Vagina (tissue), 2 donors: ENCODE results near the gene POLR1B. TPM values are rescaled to one million over a fixed set of nuclear protein-coding genes. Genes with fewer than 3 reads are reported as not detected.

Experiments
- DNase-seq, 2 donors: peaks; one replicate each; pipeline ENCODE4 v3.0.0-alpha.2; 2017; ENCODE audit errors: extremely low spot score in 2 of 2
- H3K27ac ChIP-seq: fragments of 200-600 bp; sonication (generic); one replicate; pipeline ENCODE4 v1.5.1; 2019
- H3K27me3 ChIP-seq: fragments of 200-600 bp; sonication (generic); one replicate; pipeline ENCODE4 v1.5.1; 2019
- H3K36me3 ChIP-seq, 2 donors: fragments of 200-600 bp; sonication (generic); one replicate each; pipeline ENCODE4 v1.5.1; 2017 to 2019
- H3K4me1 ChIP-seq: fragments of 200-600 bp; sonication (generic); one replicate; pipeline ENCODE4 v1.5.1; 2019
- H3K4me3 ChIP-seq, 2 donors: fragments of 200-600 bp; sonication (generic); 1 replicate in 1 of 2; 2 replicates in 1 of 2; pipeline ENCODE4 v1.5.1; 2016 to 2019
- H3K9me3 ChIP-seq: fragments of 200-600 bp; sonication (generic); one replicate; pipeline ENCODE4 v1.5.1; 2019
- CTCF ChIP-seq, 3 experiments: fragments of 450-650 bp in 2 of 3; fragments of 200-600 bp in 1 of 3; sonication (generic) in 1 of 3; IDR thresholded peaks; one replicate each; pipeline ENCODE4 v1.5.1; 2017 to 2019; ENCODE audit warnings: antibody characterized with exemption in 3 of 3, mild to moderate bottlenecking in 2 of 3, moderate library complexity in 2 of 3
- POLR2A ChIP-seq, 2 donors: fragments of 450-650 bp; IDR thresholded peaks; one replicate each; pipeline ENCODE4 v1.6.1; 2017; ENCODE audit warnings: antibody characterized with exemption in 2 of 2, mild to moderate bottlenecking in 2 of 2, moderate library complexity in 2 of 2
- POLR2AphosphoS5 ChIP-seq, 2 donors: sonication (generic); formaldehyde crosslinking; IDR thresholded peaks; one replicate each; pipeline ENCODE4 v1.9.0; 2017; ENCODE audit warnings: antibody characterized with exemption in 2 of 2, mild to moderate bottlenecking in 2 of 2, low read depth in 1 of 2; ENCODE audit not compliant: insufficient read depth in 1 of 2
- intact Hi-C: fragments of 100-400 bp; cut with DNase I; formaldehyde crosslinking; loops from one replicate; pipeline ENCODE4 v1.15.1; 2023
- total RNA-seq: library from RNA; depleted of rRNA; stranded (reverse); fragments of >200 nt; gene quantifications from one replicate; pipeline ENCODE4 v1.2.3, GENCODE V29; 2016

Gene POLR1B
- total RNA-seq, 1 donor from 2014 or later: 13.3 TPM

- no peaks in the 10 kb centered on the region for H3K9me3 ChIP-seq
- peaks cover 0 to 4% of the 10 kb centered on the region in 2 donors for H3K36me3 ChIP-seq
- TF ChIP-seq POLR2AphosphoS5 (IDR thresholded peaks at IDR 0.05; ENCODE audit: insufficient read depth in 1 of 2, low read depth in 1 of 2) (no peak), POLR2A (IDR thresholded peaks at IDR 0.05) (no peak), CTCF (IDR thresholded peaks at IDR 0.05) (no peak)
- H3K27me3 ChIP-seq: no peaks in the 10 kb centered on the region
- no peak for DNase-seq
- no peak overlapping the region for H3K4me3 ChIP-seq
- intact Hi-C loops: no loop called here
- no peaks in the 10 kb centered on the region for H3K4me1 ChIP-seq
- no peak overlapping the region for H3K27ac ChIP-seq
Measured at GRCh38 chr2:112593736-112594135, 51.5 kb downstream of the POLR1B start.

DNA sequence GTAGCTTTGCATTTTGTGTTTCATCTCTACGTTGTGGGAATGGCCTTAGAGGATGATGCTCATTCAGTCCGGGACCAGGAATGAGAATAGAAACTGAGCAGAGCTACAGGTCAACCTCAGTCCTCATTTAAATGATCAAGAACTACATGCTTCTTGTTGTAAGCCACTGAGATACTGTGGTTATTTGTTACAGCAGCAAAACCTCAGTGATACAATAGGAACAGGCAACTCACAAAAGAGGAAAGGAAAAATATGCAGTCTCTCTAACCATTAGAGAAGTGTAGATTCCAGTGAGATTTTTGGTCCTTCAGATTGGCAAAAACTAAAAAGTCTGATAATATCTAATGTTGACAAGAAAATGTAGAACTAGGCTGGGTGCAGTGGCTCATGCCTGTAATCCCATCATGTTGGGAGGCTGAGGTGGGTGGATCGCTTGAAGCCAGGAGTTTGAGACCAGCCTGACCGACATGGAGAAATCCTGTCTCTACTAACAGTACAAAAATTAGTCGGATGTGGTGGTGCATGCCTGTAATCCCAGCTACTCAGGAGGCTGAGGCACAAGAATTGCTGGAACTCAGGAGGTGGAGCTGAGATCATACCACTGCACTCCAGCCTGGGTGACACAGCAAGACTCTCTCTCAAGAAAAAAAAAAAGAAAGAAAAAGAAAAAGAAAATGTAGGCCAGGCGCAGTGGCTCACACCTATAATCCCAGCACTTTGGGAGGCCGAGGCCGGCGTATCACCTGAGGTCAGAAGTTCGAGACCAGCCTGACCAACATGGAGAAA, 55.5 kb downstream of the POLR1B start:
- intact Hi-C loops: no loop called here
- peaks cover 0 to 4% of the 10 kb centered on the region in 2 donors for H3K36me3 ChIP-seq
- H3K27me3 ChIP-seq: no peaks in the 10 kb centered on the region
- no peak overlapping the region for H3K27ac ChIP-seq
- no peak overlapping the region for H3K4me3 ChIP-seq
- TF ChIP-seq POLR2AphosphoS5 (IDR thresholded peaks at IDR 0.05; ENCODE audit: insufficient read depth in 1 of 2, low read depth in 1 of 2): no peak
- no peak for TF ChIP-seq CTCF (IDR thresholded peaks at IDR 0.05)
- no peak for TF ChIP-seq POLR2A (IDR thresholded peaks at IDR 0.05)
- DNase-seq: no peak
- H3K9me3 ChIP-seq: no peaks in the 10 kb centered on the region
- peaks cover 9% of the 10 kb centered on the region for H3K4me1 ChIP-seq

- no peak for TF ChIP-seq POLR2AphosphoS5 (IDR thresholded peaks at IDR 0.05; ENCODE audit: insufficient read depth in 1 of 2, low read depth in 1 of 2)
- TF ChIP-seq CTCF (IDR thresholded peaks at IDR 0.05): no peak
- no peak overlapping the region for H3K27ac ChIP-seq
- H3K4me3 ChIP-seq: no peak overlapping the region
- H3K27me3 ChIP-seq: no peaks in the 10 kb centered on the region
- H3K4me1 ChIP-seq: peaks cover 9% of the 10 kb centered on the region
- intact Hi-C loops: loop anchor here (5.0 kb wide), 1 partner anchor 127 kb away; no protein-coding TSS in a partner anchor
- H3K9me3 ChIP-seq: no peaks in the 10 kb centered on the region
- no peaks in the 10 kb centered on the region for H3K36me3 ChIP-seq
- no peak for DNase-seq
Measured at GRCh38 chr2:112600634-112601033, 58.4 kb downstream of the POLR1B start.

- H3K27ac ChIP-seq: no peak overlapping the region
- no peak for DNase-seq
- H3K27me3 ChIP-seq: no peaks in the 10 kb centered on the region
- peaks cover 9% of the 10 kb centered on the region for H3K4me1 ChIP-seq
- TF ChIP-seq POLR2AphosphoS5 (IDR thresholded peaks at IDR 0.05; ENCODE audit: insufficient read depth in 1 of 2, low read depth in 1 of 2) (no peak), POLR2A (IDR thresholded peaks at IDR 0.05) (no peak), CTCF (IDR thresholded peaks at IDR 0.05) (no peak)
- intact Hi-C loops: loop anchor here (5.0 kb wide), 1 partner anchor 126 kb away; no protein-coding TSS in a partner anchor
- H3K36me3 ChIP-seq: no peaks in the 10 kb centered on the region
- no peaks in the 10 kb centered on the region for H3K9me3 ChIP-seq
- no peak overlapping the region for H3K4me3 ChIP-seq
Measured at GRCh38 chr2:112601754-112602153, 59.5 kb downstream of the POLR1B start.

DNA sequence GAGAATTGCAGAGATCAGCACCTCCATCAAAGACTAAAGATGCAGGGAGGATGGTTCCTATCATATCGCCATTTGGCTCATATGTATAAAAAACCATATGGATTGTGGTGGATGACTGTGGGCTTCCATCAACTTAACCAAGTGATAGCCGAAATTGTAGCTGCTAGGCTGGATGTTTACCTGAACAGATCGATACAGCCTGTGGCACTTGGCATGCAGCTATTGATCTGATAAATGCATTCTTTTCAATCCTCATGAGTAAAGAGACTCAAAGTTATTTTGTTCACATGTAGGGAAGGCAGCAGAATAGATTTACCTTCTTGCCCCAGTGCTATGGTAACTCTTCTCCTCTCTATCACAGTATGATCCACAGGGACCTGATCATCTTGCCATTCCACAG, 60.7 kb downstream of the POLR1B start:
- Histone ChIP-seq H3K9me3 (no peaks in the 10 kb centered on the region), H3K27me3 (no peaks in the 10 kb centered on the region), H3K4me3 (no peak overlapping the region), H3K4me1 (peaks cover 9% of the 10 kb centered on the region), H3K36me3 (no peaks in the 10 kb centered on the region), H3K27ac (no peak overlapping the region)
- DNase-seq: no peak
- TF ChIP-seq CTCF (IDR thresholded peaks at IDR 0.05) (no peak), POLR2AphosphoS5 (IDR thresholded peaks at IDR 0.05; ENCODE audit: insufficient read depth in 1 of 2, low read depth in 1 of 2) (no peak), POLR2A (IDR thresholded peaks at IDR 0.05) (no peak)
- intact Hi-C loops: loop anchor here (5.0 kb wide), 1 partner anchor 124 kb away; no protein-coding TSS in a partner anchor
